Measurements from ENCODE around the gene NEU3.
A peak's percentile ranks its signal among the peaks of the same experiment; 100 is the strongest.
"Not testable (repeated sequence)": the region's sequence is repeated elsewhere in the genome, so short reads cannot be mapped to it uniquely, and the experiment has no call there.

Gene NEU3

DNA sequence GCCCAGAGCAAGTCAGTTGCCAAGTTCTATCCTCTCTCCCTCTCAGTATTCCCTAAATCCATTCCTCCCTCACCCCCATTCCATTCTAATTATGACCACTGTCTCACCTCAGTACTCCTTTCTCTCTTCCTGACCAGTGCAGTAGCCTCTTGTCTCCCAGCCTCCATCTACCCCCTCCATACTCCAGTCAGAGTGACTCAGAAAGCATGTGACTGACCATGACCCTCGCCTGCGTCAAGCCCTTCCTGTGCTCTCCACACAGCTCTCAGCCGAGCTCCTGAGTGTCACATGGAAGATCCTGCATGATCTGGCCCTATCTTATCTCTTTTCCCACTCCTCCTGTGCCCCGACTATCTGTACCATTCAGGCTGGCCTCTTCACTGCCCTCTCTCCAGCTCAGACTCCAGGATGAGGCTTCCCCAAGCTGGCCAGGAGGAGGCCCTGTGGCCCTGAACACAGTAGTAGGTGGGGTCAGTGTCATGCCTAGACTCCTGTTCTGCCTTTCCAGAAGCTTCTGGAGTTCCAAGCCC is 42.6 kb downstream of the NEU3 start:
- no peak for DNase-seq

DNA sequence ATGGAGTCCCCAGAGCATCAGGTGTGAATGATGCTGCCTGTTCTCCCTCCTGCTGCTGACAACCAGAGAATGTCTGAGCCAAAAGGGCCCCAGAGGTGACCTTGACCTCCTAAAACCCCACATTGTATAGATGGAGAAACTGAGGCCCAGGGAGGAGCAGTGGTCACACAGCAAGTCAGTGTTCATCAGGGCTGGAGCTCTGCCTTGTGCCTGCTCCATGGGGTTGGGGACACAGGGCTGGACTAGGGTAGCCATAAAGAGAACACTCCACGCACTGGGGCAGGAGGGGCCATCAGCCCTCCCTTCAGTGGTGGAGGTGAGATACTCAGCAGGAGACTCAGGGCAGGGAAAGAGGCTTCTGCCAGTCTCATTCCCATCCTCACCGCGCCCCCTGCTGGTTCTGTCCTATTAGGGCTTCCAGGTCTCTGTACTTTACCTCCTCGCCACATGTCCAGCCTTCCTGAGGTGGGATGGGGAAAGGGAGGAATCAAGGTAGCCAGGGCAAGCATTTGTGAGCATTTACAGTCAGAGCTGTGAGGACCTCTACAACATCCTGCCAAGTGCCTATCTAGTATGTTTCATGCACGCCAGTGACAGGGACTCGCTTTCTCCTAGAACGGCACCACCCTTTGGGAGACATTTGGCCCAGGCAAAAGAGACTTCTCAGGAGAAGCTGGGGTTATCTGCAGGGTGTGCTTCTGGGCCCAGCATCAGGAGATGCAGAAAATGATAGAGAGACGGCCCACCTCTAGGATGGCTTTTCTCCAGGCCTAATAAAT is 43.2 kb downstream of the NEU3 start:
- peak; percentile 20 for DNase-seq

DNA sequence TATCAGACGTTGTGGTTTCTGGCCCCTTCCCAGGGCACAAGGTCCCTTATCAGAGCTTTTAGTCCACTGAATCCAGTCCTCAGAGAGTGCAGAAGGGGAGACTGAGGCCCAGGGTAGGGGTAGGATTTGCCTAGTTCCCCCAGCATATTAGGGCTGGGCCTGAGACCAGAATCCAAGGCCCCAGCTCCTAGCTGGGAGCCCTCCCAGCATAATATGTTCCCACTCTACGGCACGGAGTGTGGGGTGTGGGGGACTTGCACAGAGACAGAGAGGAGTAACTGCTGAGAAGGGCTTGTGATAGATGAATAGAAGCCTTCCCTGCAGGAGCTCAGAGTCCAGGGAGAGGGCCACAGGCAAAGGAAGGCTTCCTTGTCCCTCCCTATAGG is 43.8 kb downstream of the NEU3 start:
- DNase-seq = no peak

DNA sequence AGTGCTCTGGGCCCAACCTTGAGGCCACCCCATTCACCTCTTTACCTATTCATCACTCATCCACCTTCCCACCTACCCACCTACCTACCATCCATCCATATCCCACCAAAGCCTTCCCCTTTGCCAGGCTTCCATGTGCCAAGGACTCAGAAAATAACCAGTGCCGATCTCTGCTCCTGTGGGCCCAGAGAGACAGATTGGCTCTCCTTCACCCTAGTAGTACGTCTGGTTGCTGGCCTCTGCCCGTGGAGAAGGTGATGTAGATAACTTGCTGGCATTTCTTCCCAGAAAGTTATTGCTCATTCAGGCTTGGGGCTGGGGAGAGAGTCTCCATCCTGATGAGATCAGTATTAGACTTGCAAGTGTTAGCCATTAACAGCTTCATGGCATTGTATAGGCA is 45.2 kb downstream of the NEU3 start:
- DNase-seq = no peak

DNA sequence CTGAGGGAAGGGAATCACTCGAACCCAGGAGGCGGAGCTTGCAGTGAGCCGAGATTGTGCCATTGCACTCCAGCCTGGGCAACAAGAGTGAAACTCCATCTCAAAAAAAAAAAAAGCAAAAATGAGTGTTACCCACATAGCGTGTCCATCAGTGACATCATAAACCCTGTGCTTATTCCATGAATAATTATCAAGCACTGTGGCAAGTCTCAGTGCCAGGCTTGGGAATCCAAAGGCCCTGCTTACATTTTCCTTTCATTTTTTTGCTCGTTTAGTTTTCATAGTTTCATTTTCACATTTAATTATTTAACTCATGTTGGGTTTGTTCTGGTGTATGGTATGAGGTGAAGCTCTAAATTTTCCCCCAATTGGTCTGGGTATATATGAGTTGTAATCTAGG is 46.5 kb downstream of the NEU3 start:
- no peak for DNase-seq

DNA sequence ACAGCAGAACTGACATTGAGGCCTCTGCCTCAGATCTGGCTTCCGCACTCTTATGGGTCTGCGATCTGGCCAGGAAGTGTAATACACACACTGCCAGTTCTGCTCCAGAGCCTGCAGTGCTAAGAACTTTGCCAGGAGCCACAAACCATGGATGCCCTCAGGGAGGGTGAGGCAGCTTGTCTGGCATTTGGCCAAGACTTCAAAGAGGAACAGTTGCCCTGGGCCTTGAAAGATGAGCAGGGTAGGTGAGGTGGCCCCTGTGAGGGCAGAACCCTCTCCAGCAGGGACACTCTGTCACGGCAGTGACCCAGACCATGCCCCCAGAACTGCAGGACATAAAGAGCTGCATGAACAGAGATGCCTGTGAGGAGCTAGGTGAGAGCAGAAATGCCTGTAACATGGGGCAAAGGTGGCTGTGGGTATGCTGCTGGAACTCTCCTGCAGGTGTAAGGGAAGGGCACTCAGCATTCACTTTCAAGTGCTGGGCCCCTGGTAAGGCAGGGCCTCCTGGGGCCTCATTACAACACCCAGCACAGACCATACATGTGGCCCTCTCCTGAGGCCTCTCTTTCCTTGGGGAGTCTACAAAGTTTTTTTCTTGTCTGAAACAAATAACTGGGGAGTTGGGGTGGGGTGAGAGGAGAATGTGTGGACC is 47.3 kb downstream of the NEU3 start:
- peak; percentile 89 for DNase-seq

DNA sequence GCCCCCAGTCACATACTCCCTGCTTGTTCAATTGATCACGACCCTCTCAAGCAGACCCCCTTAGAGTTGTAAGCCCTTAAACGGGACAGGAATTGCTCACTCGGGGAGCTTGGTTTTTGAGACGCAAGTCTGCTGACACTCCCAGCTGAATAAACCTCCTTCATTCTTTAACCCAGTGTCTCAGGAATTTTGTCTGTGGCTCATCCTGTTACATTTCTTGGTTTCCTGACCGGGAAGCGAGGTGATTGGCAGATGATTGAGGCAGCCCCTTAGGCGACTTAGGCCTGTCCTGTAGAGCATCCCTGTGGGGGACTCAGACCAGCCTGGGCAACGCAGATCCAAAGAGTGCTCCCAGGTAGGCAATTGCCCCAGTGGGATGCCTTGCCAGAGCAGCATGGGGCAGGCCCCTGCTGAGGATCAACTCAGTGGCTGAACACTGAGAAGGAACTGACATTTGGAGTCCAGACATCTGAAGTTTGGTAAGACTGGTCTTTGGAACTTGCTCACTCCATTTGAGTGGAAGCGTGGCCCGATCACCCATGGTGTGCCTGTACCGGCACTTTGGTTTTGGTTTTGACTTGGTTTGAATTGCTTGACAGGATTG is 51.5 kb downstream of the NEU3 start:
- DNase-seq = no peak

DNA sequence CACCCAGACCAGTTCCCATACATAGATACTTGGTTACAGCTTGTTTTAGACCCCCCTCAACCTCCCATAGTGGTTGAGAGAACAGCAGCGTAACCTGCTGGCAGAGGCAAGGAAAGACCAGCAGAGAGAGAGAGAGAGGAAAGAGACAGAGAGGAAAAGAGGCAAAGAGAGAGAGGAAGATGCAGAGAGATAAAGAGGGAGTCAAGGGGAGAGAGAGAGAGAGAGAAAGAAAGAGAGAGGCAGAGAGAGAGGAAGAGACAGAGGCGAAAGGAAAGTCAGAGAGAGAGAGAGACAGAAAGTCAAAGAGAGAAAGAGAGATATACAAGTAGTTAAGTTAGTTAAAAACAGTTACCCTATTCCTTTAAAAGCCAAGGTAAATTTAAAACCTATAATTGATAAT is 52.5 kb downstream of the NEU3 start:
- DNase-seq = no peak

DNA sequence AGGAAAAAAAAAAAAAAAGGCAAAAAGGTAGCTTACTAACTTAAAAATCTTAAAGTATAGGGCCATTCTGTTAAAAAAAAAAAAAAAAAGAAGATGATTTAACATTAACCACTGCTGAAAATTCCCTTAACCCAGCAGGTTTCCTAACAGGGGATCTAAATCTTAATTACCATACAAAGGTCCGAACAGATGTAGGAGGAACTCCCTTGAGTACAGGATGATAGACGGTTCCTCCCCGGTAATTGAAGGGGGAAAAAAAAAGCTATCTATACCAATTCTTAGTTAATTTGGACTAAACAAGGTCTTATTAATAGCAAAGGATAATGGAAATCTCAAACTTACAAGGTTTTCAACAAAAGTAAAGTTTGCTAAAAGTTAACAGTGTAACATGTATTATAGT is 53.1 kb downstream of the NEU3 start:
- DNase-seq = not testable (repeated sequence)

DNA sequence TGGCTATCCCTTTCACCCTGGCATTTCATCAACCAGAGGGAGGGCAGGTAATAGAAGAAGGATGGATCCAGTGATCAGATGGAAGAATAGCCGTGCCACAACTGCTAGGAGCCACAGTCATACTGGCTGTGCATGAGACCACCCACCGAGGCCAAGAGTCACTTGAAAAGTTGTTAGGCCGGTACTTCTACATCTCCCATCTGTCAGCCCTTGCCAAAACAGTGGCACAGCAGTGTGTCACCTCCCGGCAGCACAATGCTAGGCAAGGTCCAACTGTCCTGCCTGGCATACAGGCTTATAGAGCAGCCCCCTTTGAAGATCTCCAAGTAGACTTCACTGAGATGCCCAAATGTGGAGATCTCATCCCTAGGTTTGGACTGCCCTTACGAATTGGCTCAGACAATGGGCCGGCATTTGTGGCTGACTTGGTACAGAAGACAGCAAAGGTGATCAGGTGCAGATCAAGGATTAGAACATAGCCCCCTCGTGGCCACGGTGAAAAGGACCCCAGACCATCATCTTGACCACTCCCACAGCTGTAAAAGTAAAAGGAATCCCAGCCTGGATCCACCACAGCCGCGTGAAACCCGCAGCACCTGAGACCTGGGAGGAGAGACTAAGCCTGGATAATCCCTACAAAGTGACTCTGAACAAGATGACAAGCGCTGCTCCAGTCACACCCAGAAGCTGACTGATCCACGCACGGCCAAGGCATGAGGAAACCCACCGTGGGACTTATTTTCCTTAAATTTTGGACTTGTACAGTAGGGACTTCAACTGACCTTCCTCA is 55.8 kb downstream of the NEU3 start:
- peak; percentile 70 for DNase-seq

DNA sequence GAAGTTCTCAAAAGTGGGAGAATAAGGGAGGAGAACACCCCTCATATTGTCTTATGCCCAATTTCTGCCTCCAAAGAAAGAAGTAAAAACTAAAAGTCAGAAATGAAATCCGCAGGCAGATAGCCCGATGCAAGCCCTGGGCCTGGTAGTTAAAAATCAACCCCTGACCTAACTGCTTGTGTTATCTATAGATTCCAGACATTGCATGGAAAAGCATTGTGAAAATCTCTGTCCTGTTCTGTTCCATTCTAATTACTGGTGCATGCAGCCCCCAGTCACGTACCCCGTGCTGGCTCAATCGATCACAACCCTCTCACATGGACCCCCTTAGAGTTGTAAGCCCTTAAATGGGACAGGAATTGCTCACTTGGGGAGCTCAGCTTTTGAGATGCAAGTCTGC is 57.9 kb downstream of the NEU3 start:
- not testable (repeated sequence) for DNase-seq

DNA sequence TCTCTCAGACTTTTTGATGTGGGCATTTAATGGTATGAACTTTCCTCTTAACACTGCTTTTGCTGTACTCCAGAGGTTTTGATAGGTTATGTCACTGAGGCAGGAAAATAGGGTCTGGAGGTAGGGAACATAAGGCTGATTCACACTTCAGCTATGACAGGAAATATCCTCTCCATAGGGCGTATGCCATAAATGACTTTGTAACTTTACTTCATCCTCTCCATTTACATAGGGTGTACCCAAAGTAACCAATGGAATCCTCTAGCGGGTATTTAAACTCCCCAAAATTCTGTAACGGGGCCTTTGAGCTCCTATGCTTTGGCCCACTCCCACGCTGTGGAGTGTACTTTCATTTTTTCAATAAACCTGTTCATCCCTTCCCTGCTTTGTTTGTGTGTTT is 58.5 kb downstream of the NEU3 start:
- DNase-seq = no peak

DNA sequence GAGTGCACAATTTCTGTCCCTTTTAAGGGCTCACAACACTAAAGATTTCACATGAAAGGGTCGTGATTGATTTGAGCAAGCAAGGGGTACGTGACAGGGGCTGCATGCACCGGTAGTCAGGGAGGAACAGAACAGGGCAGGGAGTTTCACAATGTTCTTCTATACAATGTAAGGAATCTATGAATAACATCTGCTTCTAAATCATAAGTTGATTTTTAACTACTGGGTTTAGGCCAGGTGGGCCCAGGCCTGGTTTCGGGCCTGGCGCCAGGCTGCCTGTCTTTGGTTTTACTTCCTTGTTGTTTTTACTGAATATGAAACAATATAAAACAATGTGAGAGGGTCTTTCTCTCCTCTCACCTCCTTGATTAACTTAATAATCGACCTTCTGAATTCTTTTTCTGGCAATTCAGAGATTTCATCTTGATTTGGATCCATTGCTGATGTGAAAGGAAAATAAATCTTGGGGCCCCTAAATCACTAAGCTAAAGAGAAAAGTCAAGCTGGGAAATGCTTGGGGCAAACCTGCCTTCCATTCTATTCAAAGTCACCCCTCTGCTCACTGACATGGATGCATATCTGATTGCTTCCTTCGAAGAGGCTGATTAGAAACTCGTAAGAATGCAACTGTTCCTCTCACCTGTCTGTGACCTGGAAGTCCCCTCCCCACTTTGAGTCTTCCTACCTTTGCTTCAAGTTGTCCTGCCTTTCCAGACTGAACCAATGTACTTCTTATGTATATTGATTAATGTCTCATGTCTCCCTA is 61.0 kb downstream of the NEU3 start:
- DNase-seq = not testable (repeated sequence)

DNA sequence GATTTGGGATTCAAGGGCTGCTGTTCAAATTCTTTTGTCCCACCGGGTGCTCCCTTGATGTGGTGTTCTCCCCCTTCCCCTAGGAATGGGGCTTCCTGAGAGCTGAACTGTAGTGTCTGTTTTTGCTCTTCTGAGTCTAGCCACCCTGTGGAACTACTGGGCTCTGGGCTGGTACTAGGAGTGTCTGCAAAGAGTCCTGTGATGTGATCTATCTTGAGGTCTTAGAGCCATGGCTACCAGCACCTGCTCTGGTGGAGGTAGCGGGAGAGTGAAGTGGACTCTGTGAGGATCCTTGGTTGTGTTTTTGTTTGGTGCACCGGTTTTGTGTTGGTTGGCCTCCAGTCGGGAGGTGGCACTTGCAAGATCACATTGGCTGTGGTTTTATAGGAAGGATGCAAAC is 61.8 kb downstream of the NEU3 start:
- no peak for DNase-seq

DNA sequence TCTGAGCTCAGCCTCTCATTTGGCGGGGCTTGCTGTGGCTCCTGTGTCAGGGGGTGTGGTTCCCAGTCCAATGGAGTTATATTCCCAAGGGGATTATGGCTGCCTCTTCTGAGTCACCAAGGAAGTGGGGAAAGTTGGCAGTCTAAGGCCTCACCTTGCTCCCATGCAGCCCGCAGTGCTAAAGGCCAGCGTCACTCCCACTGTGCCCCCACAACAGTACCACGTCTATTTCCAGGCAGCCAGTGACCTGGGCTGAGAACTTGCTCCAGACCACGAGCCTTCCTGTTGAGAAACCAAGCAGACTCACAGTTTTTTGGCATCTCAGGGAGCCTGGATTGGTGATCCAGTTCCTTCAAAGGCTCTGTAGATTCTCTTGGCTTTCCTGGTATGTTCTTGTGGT is 62.3 kb downstream of the NEU3 start:
- DNase-seq = no peak

DNA sequence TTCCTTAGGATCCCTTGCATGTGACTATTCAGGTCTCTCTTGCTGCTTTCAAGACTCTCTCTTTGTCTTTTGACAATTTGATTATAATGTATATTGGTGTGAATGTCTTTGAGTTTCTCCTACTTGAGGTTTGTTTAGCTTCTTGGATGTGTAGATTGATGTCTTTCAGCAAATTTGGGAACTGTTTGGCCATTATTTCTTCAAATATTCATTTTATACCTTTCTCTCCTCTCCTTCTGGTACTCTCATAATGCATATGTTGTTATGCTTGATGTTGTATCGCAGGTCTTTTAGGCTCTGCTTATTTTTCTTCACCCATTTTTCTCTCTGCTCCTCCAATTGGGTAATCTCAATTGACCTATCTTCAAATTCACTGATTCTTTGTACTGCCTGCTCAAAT is 63.7 kb downstream of the NEU3 start:
- DNase-seq = no peak

DNA sequence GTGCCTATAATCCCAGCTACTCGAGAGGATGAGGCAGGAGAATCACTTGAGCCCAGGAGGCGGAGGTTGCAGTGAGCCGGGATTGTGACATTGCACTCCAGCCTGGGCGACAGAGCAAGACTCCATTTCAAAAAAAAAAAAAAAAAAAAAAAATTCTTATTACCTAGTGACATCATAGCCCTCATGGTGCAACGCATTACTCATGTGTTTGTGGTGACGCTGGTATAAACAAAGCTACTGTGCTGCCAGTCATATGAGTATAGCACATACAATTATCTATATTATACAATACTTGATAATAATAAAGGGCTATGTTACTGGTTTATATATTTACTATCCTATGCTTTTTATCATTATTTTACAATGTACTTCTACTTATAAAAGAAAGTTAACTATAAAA is 66.8 kb downstream of the NEU3 start:
- DNase-seq = no peak

DNA sequence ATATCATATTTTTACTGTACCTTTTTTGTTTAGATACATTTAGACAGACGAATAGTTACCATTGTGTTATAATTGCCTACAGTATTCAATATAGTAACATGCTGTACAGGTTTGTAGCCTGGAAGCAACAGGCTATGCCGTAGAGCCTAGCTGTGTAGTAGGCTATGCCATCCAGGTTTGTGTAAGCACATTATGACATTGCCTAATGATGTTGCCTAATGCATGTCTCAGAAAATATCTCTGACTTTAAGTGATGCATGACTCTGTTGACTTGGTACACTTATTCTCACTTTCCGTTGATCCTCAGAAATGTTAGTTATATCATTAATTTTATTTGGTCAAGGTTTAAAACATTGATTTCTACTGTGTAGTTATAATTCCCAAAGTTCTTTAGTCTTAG is 68.1 kb downstream of the NEU3 start:
- DNase-seq = no peak

DNA sequence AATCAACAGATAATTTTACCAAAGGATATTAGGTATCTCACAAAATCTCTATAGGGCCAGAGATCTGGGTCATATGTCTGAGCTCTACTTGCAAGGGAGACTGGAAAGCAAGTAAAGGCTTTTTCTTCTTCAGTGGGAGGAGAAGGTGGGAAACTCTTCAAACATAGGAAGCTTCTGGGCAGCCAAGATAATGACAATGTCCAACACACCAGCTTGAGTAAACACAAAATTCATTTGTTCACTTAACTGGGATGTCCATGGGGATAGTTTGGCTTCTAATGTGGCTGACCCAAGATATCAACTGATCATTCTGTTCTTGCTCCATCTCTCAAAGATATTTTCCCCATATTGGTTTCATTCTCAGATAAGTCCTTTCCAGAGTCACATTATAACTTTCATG is 70.6 kb downstream of the NEU3 start:
- no peak for DNase-seq

DNA sequence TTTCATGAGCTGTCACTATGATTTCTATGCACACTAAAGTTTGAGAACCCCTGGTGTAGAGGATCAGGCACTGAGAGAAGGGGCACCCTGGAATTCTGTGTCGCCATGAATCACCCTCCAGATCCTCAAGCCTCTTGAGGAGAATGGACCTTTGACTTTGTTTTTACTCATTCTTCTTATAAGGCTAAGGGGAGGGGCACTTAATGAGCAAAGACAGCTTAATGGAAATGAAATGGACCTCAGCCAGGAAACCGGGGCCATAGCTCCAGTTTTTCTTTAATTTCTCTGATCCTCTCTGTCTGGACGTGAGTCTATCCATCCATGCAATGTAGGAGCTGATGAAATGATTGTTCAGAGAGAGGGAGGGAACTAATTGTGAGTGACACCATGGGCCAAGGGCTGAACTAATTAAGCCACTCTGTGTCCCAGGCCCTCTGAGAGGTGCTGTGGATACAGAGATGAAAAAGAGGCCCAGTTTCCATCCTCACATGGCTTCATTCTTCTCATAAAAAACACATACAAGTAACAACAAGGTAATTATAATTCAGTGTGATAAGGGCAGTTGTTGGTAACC is 75.1 kb downstream of the NEU3 start:
- no peak for DNase-seq

DNA sequence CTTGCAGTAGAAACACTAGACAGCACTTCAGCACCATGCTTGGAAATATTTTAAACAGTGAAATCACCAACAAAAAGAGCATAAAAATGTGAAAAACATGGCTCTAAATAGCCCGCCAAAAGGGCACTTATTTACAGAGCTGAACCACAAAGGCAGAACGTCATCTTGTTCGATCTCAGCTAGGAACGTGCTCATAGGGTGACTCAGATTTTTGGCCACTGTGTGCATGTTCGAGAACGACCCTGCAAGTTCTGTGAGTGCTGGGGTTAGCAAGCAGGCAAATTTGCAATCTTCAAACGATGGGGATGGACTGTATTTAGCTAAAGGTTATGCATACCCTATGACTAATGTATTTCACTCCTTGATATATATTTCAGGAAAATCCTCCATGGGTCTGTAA is 77.3 kb downstream of the NEU3 start:
- DNase-seq = no peak
